SHP77 treated with DMSO at 0.1 percent for 48 hours (cell line): Measurements from ENCODE around the gene CHD2.
"Not testable (repeated sequence)": the region's sequence is repeated elsewhere in the genome, so short reads cannot be mapped to it uniquely, and the experiment has no call there.

ENCODE experiments used
- DNase-seq: peaks from one replicate; lab custom pipeline; 2025; lab: John Stamatoyannopoulos, UW

Gene CHD2

DNA sequence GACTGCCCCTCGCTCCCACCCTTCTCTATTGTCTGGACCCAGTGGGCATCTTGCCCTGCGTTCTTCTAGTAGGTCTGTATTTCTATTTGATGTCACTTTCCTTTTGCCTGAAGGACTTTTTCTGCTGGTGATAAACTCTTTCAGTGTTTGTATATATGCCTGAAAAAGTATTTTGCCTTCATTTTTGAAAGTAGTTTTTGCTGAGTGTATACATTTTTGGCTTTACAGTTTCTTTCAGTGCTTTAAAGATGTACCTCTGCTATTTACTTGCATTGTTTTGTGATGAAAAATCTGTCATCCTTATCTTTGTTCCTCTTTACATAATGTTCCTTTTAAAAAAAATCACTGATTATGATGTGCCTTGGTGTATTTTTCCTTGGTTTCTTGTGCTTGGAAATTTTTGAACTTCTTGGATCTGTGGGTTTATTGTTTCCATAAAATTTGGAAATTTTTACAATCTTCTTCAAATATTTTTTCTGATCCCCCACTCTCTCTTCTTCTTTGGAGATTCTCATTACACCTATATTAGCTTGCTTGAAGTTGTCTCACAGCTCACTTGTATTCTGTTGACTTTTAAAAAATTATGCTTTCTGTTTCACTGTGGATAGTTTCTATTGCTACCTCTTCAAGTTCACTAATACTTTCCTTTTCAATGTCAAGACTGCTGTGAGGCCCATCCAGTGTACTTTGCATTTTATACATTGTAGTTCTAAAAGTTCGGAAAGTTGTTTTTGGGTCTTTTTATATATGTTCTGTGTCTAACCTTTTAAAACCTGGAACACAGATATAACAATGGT, 121.0 kb downstream of the CHD2 start:
- DNase-seq: no peak

DNA sequence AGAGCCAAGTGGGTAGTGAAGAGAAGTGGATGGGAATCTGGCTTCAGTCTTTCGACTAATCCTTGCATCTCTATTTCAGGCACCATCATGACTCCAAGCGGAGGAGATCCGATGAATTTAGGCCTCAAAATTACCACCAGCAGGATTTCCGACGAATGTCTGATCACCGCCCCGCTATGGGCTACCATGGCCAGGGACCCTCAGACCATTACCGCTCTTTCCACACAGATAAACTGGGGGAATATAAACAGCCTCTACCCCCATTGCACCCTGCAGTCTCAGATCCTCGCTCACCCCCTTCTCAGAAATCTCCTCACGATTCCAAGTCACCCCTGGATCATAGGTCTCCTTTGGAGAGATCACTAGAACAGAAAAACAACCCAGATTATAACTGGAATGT, 124.2 kb downstream of the CHD2 start:
- no peak for DNase-seq

DNA sequence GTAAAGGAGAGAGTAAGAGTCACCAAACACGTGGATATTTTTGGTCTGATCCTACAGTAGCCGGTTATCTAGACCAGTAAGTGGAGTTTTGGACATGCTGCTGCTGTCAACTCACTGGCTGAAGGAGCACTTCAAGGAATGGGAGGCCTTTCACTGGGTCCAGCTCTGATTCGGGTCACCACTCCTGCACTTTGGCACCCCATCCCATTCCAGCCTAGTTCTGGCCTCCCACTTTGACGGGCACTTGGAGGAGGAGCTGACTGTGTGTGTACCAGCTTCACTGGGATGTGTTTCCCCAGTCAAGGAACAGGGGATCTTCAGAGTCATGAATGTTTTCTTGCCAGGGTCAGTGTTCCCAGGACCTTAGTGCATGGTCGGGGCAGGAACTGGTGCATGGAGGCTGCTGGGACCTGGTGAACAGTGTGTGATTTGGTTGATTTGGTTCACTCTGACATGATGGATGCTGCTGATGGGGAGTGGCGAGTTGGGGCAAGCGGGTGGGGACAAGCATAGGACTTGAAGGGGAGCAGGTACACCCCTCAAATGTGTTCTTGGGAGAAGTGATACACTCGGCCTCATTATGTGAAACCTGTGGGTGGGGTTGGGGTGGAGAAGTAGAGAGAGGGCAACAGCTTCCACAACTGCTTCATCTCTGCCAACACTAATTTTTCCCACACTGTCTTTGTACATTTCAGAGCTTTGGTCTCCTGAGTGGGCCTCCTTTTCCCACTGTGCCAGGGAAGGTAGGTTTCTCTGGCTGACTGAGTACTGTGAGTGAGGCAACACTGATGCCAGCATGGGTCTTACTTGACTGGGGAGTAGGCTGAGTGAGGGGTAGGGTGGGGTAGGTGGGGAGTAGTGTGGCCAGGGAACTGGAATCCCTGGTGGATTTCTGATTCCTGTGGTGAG, 124.8 kb downstream of the CHD2 start:
- no peak for DNase-seq

DNA sequence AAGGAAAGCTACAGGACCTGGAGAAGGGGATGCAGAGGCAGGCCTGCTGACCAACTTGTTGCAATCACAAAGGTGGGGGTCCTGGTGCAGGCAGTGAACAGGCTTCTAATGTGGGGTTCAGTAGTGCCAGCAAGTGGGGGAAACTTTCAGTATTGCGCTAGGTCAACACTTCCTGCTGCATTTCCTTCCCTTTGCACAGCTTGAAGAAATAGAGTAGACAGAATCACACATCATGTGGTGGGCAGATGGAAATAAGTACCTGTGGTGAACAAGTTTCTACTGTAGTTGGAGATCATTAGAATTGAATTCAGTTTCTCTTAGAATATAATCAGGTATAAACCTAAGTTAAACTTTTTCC, 125.5 kb downstream of the CHD2 start:
- no peak for DNase-seq

DNA sequence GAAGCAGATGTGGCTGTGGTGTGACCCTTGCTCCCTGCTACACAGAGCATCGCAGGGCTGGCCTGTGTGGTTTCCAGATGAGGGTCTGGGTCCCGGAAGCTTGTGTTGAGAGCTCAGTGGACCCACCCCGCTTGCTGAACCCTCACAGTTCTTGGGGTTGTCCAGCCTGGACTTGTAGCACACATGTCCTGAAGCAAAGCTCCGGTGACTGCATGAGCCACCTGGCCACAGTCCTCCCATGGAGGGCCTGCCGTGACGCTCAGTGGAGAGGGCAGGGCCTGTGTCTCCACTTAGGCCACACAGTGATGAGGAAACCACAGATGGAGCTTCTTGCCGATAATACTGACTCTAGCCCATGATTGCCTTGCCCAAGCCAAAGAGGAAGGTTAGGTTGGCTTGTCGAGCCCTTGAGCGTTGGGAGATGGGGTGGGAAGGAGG, 126.3 kb downstream of the CHD2 start:
- DNase-seq: no peak

DNA sequence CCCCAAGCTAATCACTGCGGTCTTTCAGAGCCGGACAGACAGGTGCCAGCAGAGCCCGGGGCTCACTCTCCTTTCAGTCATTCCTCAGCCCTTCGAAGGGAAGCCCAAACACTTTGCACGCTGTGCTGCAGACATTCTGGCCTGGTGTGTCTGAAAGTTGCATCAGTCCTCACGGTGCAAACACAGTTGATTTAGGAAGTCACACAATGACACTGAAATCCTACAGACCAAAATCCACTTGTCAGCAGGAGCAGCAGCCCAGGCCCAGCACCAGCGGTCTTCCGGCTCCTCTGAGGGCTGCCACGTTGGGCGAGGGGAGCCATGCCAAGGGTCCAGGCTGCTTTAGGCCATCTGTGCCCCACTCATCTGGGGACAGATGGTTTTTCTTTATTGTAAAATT, 127.3 kb downstream of the CHD2 start:
- no peak for DNase-seq

DNA sequence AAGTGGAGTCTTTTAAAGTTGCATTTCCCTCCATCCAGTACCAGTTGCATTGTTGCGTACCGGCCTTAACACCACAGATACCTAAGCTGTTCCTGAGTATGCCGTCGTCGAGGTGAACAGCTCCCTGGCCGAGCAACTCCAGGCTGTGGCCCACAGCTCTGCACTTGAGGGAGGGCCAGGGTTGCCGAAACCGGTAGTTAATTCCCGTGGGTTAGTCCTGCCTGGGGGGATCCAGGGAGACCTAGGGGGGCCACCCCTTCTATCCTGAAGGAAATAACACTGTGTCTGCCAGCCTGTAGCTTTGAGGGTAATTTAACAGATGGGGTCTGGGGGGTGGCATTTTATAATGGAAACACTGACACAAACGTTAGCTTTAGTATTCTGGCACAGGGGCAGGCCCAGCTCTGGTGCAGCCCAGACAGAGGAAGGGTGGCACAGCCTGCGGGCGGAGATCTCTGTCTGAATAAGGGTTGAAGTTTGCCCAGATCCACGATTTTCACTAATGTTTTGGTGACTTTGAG, 128.0 kb downstream of the CHD2 start:
- DNase-seq: no peak

DNA sequence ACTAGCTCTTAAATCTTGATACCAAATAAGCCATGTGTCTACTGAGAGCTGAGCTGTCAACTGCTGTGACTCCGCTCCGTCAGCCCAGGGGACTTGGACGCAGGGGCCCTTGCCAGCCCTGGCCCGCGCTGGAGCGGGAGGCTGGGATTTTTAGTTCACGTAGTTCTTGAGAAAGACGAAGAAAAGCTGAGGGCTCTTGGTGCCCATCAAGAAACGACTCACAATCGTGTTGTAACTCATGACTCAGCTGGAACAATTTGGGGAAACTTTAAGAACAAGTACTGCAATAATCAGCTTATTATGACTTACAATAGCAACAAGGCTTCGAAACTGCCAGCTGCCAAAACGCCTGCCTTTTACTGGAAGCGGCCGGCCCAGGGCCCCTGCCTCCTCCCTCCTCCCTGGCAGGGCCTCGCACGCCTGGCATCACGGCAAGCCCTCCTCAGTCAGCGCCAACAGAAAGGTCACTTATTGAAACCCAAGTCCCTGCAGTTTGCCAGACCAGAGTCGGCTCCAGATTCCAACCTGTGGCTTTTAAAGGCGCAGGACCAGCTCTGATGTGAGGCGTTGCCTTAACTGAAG, 128.6 kb downstream of the CHD2 start:
- DNase-seq: no peak

DNA sequence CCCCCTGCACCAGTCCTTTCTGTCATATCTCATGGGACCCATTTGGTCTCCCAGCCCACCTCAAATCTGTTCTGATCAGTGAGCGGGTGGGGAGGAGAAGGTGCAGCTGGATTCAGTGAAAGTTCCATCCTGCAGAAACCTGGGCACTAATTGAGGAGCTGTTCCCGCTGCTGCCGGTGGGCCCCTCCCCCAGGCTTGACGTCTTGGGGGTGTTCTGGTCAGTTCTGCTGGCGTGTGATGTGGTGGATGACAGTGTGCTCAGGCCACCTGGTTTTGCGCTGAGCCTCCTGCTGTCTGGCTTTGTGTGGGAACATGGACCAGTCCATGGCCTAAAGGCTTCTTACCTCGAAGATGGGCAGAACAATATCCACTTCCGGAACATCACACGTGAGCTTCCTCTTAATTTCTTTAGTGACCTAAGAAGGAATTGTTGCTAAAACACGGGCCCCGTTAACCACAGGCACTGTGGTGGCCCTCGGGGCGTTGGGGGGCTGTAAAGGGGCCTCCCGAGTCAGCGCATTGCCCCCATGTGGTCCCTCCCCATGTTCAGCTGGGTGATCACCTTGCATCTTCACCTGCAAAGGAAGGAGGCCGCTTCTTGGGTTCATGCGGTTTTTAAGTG, 129.2 kb downstream of the CHD2 start:
- DNase-seq: no peak

DNA sequence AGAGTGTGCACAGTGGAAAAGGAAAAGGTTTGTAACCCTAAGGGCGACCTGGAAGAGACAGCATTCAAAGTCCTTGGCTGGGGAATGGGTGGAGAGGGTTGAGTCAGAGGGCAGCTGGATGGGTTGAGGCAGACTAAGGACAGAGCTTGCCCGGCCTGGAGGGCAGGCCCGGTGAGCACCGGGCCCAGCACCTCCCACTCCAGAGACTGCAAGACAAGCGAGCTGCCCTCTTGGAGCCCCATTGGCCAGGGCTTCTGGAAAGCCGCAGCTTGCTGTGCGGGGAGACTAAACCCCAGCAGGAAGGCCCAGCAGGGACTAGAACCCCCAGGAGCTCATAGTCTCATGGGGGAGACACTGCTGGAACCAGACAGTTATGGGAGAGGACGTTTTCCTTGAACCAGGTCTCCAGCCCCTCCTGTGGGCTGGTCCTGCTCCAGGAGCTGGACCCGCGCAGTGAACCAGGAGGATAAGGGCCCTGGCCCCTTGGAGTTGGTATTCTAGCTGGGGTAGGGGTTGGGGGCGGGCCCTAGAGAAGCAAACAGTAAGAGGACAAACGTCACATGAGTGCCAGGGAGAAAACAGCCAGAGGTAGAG, 129.8 kb downstream of the CHD2 start:
- DNase-seq: no peak

DNA sequence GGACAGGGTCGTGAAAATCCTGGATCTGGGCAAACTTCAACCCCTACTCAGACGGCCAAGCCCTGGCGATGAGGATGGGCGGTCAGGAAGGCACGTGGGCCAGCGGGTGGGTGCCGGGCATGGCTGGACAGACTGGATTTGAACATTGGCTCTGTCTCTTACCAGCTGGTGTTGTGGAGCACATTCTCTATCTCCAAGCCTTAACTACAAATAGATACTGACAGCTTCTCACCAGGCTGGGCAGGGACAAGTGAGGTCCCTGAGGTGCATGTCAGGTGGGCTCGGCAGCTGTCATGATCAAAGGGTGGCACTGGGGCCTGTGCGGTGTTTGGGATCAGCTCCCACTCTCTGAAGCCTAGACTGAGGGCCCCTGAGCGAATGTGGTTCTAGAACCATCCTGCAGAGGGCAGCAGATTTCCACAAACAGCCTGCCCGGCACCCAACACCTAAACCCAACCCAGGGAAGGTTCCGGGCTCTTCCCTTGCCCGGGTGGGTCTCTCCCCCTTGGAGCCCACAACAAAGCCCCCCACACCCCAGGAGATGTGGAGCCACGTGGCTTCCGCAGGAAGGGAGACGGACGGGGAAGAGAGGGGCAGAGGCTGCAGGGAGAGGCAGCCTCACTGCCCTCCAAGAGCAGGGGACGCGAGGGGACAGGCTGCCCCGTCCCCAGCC, 130.4 kb downstream of the CHD2 start:
- peak; percentile 33 for DNase-seq

DNA sequence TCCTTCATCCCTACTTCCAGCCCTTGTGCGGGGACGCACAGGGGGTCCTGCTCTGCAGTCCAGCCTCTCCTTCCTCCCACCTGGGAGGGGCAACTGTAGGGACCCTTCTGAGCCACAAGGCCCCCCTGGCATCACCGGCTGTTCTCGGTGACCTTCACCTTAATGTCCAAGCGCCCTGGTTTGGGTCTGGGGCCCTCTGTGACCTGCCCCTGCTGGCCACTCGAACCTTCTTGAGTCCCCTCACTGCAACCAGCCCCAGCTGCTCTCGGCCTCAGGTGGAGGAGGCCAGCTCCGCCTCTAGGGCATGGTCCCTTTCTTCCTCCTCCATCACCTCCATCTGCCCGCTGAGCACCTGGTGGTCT, 131.0 kb downstream of the CHD2 start:
- no peak for DNase-seq

DNA sequence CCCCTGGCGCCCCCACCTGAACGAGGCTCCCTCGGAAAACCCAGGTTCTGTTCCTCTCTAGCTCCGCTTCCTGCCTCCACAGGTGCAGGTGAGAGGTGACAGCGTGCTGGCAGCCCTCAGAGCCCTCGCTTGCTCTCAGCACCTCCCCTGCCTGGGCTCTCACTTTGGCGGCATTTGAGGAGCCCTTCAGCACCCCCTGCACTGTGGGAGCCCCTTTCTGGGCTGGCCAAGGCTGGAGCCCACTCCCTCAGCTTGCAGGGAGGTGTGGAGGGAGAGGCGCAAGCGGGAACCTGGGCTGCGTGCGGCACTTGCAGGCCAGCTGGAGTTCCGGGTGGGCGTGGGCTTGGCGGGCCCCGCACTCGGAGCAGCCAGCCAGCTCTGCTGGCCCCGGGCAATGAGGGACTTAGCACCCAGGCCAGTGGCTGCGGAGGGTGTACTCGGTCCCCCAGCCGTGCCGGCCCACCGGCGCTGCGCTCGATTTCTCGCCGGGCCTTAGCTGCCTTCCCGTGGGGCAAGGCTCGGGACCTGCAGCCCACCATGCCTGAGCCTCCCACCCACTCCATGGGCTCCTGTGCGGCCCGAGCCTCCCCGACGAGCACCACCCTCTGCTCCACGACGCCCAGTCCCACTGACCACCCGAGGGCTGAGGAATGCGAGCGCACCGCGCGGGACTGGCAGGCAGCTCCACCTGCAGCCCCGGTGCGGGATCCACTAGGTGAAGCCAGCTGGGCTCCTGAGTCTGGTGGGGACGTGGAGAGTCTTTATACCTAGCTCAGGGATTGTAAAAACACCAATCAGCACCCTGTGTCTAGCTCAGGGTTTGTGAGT, 131.6 kb downstream of the CHD2 start:
- not testable (repeated sequence) for DNase-seq

DNA sequence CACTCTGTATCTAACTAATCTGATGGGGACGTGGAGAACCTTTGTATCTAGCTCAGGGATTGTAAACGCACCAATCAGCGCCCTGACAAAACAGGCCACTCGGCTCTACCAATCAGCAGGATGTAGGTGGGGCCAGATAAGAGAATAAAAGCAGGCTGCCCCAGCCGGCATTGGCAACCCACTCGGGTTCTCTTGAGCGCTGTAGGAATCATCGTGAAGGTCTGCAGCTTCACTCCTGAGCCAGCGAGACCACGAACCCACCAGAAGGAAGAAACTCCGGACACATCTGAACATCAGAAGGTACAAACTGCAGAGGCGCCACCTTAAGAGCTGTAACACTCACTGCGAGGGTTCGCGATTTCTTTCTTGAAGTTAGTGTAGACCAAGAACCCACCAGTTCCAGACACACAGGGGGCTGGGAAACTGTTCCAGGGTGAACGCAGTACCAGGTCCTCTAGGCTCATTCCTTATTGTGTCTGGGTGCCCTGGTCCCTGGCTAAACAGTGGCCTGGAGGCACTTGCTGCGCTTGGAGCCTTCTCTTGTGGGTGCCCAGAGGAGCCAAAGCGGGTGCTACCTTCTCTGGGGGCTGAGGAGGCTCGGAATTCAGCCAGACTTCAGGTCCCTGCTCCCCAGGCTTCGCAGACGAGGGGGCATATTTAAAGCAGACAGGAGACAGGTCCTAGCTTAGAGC, 132.5 kb downstream of the CHD2 start:
- not testable (repeated sequence) for DNase-seq

DNA sequence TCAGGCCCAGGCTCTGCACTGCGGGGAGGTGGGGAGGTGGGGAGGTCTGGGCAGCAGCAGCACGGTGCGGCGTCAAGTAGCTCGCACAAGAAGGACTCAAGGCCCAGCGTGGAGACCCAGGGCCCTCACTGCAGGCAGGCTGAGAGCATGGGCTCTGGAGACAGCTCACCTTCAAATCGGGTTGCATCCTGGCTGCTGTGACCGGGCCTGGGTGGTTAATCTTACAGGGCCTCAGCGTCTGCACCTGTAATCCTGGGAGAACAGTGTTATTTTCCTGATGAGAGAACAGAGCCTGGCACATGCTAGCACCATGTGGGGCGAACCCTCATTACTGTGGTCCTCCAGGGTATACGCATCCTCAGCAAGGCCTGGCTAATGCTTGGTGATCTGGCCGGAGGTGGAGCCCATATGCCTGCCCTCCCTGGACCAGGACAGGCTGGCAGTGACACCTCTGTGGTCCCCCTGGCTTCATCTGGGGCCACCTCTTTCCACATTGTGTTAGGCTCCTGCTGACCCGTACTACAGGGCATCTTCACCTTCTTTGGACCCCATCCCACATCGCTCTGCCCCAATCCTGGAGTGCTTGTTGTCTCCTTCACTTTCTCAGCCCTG, 133.4 kb downstream of the CHD2 start:
- no peak for DNase-seq

DNA sequence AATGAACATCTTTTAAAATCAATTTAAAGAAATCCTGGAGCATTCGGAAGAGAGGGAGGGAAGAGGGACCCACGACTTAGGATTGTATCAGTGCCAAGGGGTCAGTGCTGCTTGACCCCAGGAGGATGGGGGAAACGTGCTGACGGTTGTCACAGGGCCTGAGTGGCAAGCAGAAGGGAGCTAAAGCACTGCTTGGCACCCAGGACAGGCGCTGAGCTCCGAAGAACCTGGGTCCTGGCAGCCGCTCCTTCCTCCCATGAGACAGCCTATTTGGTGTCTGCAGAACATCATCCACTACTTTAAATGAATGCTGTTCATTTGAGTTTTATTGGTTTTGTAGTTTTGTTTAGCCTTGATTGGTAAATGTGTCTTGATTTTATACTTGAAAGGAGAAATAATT, 134.4 kb downstream of the CHD2 start:
- DNase-seq: no peak

DNA sequence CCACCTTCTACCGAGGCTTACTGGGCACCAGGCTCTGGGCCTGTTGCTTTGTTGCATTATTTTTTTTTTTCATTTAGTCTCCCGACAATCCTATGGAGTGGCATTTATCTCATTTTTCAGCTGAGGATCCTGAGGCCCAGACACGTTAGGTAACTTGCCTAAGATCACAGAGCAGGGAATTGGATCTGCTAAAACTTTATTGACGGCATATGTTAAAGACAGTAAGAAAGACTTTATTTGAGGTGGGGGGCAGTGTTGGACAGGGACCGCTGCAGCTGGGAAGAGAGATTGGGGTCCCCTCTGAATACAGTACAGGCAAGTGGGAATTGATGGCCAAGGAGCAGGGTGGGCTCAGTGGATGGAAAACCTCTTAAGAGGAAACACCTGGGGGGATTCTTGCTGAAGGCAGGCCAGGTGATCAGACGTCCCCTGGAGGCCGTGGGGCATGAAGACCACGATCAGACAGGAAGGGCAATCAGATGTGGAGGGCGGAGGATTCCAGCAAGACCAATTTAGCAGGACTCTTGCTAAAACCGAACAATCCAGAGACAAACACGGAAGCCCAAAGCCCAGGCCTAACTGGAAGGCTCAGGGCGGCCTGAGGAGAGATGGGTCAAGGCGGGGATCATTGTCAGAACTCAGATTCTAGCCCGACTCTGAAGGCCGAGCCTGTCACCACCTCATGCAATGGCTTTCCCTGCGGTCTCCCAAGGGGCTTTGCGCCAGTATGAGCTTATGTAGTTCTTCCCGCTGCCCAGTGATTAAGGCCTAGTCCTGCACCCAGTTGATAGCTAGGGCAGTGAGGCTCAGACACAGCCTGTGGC, 135.2 kb downstream of the CHD2 start:
- no peak for DNase-seq
